Peyer's patch (tissue), 4 donors: Measurements from ENCODE around the gene GPR139.

ENCODE experiments used
- CTCF ChIP-seq, 6 experiments: fragments of 450-650 bp in 4 of 6; fragments of 200-600 bp in 2 of 6; sonication (generic) in 1 of 6; IDR thresholded peaks; one replicate each; pipeline ENCODE4 v1.5.1; 2017 to 2019; ENCODE audit warnings: antibody characterized with exemption in 6 of 6, mild to moderate bottlenecking in 3 of 6, moderate library complexity in 1 of 6
- POLR2A ChIP-seq, 2 donors: fragments of 450-650 bp; IDR thresholded peaks; one replicate each; pipeline ENCODE4 v1.5.1; 2017; ENCODE audit warnings: antibody characterized with exemption in 2 of 2, mild to moderate bottlenecking in 2 of 2, moderate library complexity in 2 of 2

- TF ChIP-seq CTCF (IDR thresholded peaks at IDR 0.05) (no peak), POLR2A (IDR thresholded peaks at IDR 0.05) (no peak)
Measured at GRCh38 chr16:20026361-20027072, 47.2 kb downstream of the GPR139 start.
